Measurements from ENCODE around the gene MAB21L2. TPM values are rescaled to one million over a fixed set of nuclear protein-coding genes. Genes with fewer than 3 reads are reported as not detected.

Gene MAB21L2
- polyA plus RNA-seq, 2 of the 4 experiments (the other 2 are of a cell fraction), result not detected

DNA sequence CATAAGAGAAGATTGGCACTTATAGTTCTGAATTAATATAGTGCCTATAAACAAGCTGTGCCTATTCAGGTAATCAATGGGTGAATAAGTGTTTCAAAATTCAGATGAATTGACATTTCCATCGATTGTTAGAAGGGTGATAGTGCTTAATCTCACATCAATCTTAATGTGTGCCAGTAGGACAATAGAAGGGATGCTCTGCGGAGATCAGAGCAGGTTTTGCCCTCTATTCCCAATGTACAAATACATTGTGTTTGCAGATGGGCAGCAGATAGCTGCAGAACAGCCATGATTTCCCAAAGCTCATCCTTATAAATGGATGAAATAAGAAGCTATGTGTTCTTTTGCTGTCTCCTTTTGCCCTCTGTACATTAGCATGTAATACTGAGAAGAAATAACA is 7.2 kb downstream of the MAB21L2 start (continued):
- TF ChIP-seq, protein P1, sequence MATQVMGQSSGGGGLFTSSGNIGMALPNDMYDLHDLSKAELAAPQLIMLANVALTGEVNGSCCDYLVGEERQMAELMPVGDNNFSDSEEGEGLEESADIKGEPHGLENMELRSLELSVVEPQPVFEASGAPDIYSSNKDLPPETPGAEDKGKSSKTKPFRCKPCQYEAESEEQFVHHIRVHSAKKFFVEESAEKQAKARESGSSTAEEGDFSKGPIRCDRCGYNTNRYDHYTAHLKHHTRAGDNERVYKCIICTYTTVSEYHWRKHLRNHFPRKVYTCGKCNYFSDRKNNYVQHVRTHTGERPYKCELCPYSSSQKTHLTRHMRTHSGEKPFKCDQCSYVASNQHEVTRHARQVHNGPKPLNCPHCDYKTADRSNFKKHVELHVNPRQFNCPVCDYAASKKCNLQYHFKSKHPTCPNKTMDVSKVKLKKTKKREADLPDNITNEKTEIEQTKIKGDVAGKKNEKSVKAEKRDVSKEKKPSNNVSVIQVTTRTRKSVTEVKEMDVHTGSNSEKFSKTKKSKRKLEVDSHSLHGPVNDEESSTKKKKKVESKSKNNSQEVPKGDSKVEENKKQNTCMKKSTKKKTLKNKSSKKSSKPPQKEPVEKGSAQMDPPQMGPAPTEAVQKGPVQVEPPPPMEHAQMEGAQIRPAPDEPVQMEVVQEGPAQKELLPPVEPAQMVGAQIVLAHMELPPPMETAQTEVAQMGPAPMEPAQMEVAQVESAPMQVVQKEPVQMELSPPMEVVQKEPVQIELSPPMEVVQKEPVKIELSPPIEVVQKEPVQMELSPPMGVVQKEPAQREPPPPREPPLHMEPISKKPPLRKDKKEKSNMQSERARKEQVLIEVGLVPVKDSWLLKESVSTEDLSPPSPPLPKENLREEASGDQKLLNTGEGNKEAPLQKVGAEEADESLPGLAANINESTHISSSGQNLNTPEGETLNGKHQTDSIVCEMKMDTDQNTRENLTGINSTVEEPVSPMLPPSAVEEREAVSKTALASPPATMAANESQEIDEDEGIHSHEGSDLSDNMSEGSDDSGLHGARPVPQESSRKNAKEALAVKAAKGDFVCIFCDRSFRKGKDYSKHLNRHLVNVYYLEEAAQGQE (IDR thresholded peaks at IDR 0.05), result no peak
- TF ChIP-seq GATA3 (IDR thresholded peaks at IDR 0.05; ENCODE audit: borderline replicate concordance) (no peak), HOXB13 (CRISPR knock-in tag; IDR thresholded peaks at IDR 0.05; ENCODE audit: low read depth) (no peak)
- TF ChIP-seq, protein P2, sequence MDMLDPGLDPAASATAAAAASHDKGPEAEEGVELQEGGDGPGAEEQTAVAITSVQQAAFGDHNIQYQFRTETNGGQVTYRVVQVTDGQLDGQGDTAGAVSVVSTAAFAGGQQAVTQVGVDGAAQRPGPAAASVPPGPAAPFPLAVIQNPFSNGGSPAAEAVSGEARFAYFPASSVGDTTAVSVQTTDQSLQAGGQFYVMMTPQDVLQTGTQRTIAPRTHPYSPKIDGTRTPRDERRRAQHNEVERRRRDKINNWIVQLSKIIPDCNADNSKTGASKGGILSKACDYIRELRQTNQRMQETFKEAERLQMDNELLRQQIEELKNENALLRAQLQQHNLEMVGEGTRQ (IDR thresholded peaks at IDR 0.05), result no peak

DNA sequence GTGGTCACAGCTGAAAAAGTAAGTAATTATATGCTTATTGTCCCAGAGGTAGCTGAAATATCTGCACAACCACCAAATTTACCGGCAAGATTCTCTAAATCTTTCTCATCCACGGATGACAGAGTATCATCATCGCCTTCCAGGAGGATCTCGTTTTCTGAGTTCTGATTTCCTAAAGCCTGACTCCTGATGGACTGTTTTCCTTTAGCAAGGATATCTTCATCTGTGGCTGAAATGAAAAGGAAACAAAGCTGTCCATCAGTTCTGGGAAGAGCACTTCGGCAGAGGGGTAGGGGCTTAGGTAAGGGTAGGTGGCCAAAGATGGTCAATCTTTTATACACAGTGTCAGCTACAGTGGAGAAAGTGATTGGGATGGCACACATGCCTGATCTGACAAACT is 8.7 kb downstream of the MAB21L2 start:
- Histone ChIP-seq H3K4me2 (no peak overlapping the region), H3K27ac (no peak overlapping the region), H3K9me3 (no peaks in the 10 kb centered on the region), H3K4me3 (no peak overlapping the region), H3K4me1 (peaks cover 5% of the 10 kb centered on the region; the same call in 1 of the 3 replicates)
- DNase-seq (ENCODE audit: low read depth in 1 of 2, low spot score in 1 of 2) (no peak), ATAC-seq (no peak), FAIRE-seq (no peak)
- 95% methylated on average over 5 of the region's 5 CpGs for WGBS (ENCODE audit: missing lambda C conversion rate)
- TF ChIP-seq CHD2 (IDR thresholded peaks at IDR 0.05; ENCODE audit: low read length, partially characterized antibody) (no peak), PHF8 (IDR thresholded peaks at IDR 0.05; ENCODE audit: borderline replicate concordance, low read depth) (no peak), SMC3 (IDR thresholded peaks at IDR 0.05) (no peak), CEBPB (IDR thresholded peaks at IDR 0.05) (no peak), ZFP36 (IDR thresholded peaks at IDR 0.05; ENCODE audit: borderline replicate concordance, partially characterized antibody) (no peak), KDM5A (IDR thresholded peaks at IDR 0.05) (no peak), ZNF302 (CRISPR knock-in tag; IDR thresholded peaks at IDR 0.05) (no peak), HOXB13 (CRISPR knock-in tag; IDR thresholded peaks at IDR 0.05; ENCODE audit: low read depth) (no peak), NPAS2 (CRISPR knock-in tag; IDR thresholded peaks at IDR 0.05; ENCODE audit: borderline replicate concordance) (no peak), EP300 (IDR thresholded peaks at IDR 0.05) (no peak)
- TF ChIP-seq, protein P3, sequence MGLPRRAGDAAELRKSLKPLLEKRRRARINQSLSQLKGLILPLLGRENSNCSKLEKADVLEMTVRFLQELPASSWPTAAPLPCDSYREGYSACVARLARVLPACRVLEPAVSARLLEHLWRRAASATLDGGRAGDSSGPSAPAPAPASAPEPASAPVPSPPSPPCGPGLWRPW (IDR thresholded peaks at IDR 0.05), result no peak
- TF ChIP-seq, protein P4, sequence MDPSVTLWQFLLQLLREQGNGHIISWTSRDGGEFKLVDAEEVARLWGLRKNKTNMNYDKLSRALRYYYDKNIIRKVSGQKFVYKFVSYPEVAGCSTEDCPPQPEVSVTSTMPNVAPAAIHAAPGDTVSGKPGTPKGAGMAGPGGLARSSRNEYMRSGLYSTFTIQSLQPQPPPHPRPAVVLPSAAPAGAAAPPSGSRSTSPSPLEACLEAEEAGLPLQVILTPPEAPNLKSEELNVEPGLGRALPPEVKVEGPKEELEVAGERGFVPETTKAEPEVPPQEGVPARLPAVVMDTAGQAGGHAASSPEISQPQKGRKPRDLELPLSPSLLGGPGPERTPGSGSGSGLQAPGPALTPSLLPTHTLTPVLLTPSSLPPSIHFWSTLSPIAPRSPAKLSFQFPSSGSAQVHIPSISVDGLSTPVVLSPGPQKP (IDR thresholded peaks at IDR 0.05; ENCODE audit: low read depth, low read length), result no peak
- TF ChIP-seq, protein P5, sequence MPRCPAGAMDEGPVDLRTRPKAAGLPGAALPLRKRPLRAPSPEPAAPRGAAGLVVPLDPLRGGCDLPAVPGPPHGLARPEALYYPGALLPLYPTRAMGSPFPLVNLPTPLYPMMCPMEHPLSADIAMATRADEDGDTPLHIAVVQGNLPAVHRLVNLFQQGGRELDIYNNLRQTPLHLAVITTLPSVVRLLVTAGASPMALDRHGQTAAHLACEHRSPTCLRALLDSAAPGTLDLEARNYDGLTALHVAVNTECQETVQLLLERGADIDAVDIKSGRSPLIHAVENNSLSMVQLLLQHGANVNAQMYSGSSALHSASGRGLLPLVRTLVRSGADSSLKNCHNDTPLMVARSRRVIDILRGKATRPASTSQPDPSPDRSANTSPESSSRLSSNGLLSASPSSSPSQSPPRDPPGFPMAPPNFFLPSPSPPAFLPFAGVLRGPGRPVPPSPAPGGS (IDR thresholded peaks at IDR 0.05), result no peak
- TF ChIP-seq, protein P6, sequence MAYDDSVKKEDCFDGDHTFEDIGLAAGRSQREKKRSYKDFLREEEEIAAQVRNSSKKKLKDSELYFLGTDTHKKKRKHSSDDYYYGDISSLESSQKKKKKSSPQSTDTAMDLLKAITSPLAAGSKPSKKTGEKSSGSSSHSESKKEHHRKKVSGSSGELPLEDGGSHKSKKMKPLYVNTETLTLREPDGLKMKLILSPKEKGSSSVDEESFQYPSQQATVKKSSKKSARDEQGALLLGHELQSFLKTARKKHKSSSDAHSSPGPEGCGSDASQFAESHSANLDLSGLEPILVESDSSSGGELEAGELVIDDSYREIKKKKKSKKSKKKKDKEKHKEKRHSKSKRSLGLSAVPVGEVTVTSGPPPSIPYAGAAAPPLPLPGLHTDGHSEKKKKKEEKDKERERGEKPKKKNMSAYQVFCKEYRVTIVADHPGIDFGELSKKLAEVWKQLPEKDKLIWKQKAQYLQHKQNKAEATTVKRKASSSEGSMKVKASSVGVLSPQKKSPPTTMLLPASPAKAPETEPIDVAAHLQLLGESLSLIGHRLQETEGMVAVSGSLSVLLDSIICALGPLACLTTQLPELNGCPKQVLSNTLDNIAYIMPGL (CRISPR knock-in tag; IDR thresholded peaks at IDR 0.05; ENCODE audit: borderline replicate concordance), result no peak
- ChIA-PET CTCF (interaction anchor here (1.2 kb wide), 1 partner anchor 12 kb away, joined by 3 read pairs; no protein-coding TSS in a partner anchor), POLR2A (no interaction called here)
